ENCODE data around the gene ONECUT1. TPM values are rescaled to one million over a fixed set of nuclear protein-coding genes. Genes with fewer than 3 reads are reported as not detected.
"Not testable (repeated sequence)": the region's sequence is repeated elsewhere in the genome, so short reads cannot be mapped to it uniquely, and the experiment has no call there.

The ONECUT1 gene
- total RNA-seq: not detected
- long read RNA-seq: 0 reads

DNA sequence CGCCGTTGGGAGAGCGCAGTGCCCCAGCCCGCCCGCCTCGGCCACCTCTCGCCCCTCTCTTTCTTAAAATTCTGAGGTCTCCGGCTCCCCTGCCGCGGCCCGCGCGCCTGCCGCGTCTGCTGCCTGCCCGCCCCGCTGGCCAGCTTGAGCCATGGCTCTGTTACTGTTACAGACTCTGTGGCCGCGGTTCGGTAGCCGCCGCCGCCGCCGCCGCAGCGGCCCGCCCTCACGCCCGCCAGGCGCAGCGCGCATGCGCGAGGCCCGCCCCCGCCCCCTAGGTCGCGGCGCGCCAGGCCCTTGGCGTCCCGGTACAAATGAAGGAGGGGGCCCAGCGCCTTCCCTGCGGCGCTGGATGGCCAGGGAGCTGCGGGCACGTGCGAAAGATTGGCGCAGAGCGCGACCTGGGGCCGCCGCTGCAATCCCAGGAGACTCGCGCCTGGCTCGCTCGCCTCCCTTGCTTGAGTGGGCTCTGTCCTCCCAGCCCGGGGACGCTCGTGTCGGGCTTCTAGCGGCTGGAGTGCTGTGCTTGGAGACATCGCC, at the start of gene ONECUT1:
Gene ONECUT1 (minus strand): TSS at position 168 of the 540 bp plus-strand sequence. CDS start 452 bp downstream, outside the sequence.
- Histone ChIP-seq H3K27me3 (ENCODE audit: low read depth) (peaks cover 99% of the 10 kb centered on the region), H3K27ac (replicated peaks) (no peak within 1 kb of the TSS), H3K9me3 (replicated peaks) (no peaks in the 10 kb centered on the region), H3K4me3 (peak within 1 kb of the TSS; percentile 70), H3K4me1 (peaks cover 52% of the 10 kb centered on the region), H3K36me3 (no peaks in the 10 kb centered on the region)
- intact Hi-C loops (cut with micrococcal nuclease): no loop called here
- TF ChIP-seq, protein P1, sequence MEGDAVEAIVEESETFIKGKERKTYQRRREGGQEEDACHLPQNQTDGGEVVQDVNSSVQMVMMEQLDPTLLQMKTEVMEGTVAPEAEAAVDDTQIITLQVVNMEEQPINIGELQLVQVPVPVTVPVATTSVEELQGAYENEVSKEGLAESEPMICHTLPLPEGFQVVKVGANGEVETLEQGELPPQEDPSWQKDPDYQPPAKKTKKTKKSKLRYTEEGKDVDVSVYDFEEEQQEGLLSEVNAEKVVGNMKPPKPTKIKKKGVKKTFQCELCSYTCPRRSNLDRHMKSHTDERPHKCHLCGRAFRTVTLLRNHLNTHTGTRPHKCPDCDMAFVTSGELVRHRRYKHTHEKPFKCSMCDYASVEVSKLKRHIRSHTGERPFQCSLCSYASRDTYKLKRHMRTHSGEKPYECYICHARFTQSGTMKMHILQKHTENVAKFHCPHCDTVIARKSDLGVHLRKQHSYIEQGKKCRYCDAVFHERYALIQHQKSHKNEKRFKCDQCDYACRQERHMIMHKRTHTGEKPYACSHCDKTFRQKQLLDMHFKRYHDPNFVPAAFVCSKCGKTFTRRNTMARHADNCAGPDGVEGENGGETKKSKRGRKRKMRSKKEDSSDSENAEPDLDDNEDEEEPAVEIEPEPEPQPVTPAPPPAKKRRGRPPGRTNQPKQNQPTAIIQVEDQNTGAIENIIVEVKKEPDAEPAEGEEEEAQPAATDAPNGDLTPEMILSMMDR (IDR thresholded peaks at IDR 0.05; ENCODE audit: borderline replicate concordance): no peak
- DNase-seq: peak; percentile 42

DNA sequence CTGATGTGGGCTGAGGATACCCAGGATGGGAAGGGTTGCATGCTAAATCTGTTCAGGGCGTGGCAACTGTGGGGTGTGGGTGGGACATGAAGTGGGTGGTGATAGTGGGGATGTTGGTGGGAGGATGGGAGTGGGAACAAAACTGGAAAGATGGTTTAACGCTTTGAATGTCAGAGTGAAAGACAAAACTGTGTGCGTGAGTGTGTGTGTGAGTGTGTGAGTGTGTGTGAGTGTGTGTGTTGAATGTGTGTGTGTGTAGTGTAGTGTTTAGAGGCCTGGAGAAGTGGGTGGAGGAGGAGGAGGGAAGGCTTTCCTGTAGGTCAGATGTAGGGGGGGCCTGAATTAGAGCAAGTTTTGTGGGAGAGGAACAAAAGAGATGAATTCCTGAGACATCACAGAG, 44.2 kb upstream of the ONECUT1 start:
- Histone ChIP-seq H3K27me3 (ENCODE audit: low read depth) (peaks cover 19% of the 10 kb centered on the region), H3K36me3 (no peaks in the 10 kb centered on the region), H3K4me3 (no peak overlapping the region), H3K9me3 (replicated peaks) (peaks cover 9% of the 10 kb centered on the region), H3K27ac (replicated peaks) (no peak overlapping the region), H3K4me1 (no peaks in the 10 kb centered on the region)
- TF ChIP-seq, protein P1 (IDR thresholded peaks at IDR 0.05; ENCODE audit: borderline replicate concordance): no peak
- intact Hi-C loops (cut with micrococcal nuclease): no loop called here
- no peak for DNase-seq

DNA sequence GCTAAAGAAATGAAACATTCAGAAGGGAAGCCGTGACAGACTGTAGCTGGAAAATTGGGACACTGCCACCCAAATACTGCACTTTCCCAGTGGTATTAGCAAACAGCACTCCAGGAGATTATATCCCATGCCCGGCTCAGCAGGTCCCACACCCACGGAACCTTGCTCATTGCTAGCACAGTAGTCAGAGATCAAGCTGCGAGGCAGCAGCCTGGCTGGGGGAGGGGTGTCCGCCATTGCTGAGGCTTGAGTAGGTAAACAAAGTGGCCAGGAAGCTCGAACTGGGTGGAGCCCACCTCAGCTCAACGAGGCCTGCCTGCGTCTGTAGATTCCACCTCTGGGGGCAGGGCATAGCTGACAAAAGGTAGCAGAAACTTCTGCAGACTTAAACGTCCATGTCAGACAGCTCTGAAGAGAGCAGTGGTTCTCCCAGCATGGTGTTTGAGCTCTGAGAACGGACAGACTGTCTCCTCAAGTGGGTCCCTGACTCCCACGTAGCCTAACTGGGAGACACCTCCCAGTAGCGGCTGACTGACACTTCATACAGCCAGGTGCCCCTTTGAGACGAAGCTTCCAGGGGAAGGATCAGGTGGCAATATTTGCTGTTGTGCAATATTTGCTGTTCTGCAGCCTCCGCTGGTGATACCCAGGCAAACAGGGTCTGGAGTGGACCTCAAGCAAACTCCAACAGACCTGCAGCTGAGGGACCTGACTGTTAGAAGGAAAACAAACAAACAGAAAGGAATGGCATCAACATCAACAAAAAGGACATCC, 34.2 kb upstream of the ONECUT1 start:
- peaks cover 44% of the 10 kb centered on the region for H3K27me3 ChIP-seq (ENCODE audit: low read depth)
- DNase-seq; H3K4me3 ChIP-seq; intact Hi-C loops (cut with micrococcal nuclease); H3K4me1 ChIP-seq; H3K36me3 ChIP-seq; H3K27ac ChIP-seq (replicated peaks): not testable (repeated sequence)
- peaks cover 14% of the 10 kb centered on the region for H3K9me3 ChIP-seq (replicated peaks)

DNA sequence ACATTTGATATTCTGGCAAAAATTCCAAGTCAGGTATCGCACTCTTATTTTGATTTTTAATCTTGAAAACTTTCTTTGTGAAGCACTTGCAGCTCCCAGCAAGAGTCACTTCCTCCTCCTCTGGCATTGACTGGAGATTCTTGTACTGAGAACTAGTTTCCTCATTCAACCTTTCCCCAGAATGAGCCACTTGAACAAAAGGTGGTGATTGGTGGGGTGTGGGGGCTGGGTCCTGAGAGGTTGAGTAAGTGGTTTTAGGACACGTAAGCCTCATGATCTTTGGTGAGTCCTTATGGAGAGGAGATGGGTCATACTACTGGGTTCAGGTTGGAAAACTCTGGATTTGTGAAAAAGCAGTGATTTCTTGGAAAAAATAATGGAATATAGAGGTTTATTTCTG, 32.3 kb upstream of the ONECUT1 start:
- intact Hi-C loops (cut with micrococcal nuclease): no loop called here
- H3K9me3 ChIP-seq (replicated peaks): peaks cover 7% of the 10 kb centered on the region
- no peaks in the 10 kb centered on the region for H3K36me3 ChIP-seq
- TF ChIP-seq, protein P1 (IDR thresholded peaks at IDR 0.05; ENCODE audit: borderline replicate concordance): no peak
- H3K27ac ChIP-seq (replicated peaks): no peak overlapping the region
- H3K4me3 ChIP-seq: no peak overlapping the region
- DNase-seq: no peak
- H3K4me1 ChIP-seq: no peaks in the 10 kb centered on the region
- peaks cover 58% of the 10 kb centered on the region for H3K27me3 ChIP-seq (ENCODE audit: low read depth)

DNA sequence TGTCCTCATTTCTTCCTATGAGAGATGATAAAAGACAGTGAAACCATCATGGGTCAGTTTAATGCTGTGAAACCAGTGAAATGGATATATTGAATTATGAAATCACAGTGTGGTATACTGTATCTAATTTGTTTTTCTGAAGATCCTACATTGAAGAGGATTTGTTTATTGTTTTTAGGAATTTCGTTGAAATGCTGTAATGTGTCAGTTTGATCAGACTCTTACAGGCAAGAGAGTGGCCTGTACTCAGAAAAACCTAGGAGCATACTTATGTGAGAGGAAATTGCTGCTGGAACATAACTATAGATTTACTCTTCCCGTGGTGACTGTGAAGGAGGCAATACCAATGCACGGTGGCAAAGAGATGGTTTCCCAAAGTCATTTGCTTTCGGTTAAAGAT, 29.1 kb upstream of the ONECUT1 start:
- H3K9me3 ChIP-seq (replicated peaks): peaks cover 16% of the 10 kb centered on the region
- peaks cover 71% of the 10 kb centered on the region for H3K27me3 ChIP-seq (ENCODE audit: low read depth)
- no peak overlapping the region for H3K27ac ChIP-seq (replicated peaks)
- H3K36me3 ChIP-seq: no peaks in the 10 kb centered on the region
- H3K4me1 ChIP-seq: no peaks in the 10 kb centered on the region
- intact Hi-C loops (cut with micrococcal nuclease): no loop called here
- no peak overlapping the region for H3K4me3 ChIP-seq
- TF ChIP-seq, protein P1 (IDR thresholded peaks at IDR 0.05; ENCODE audit: borderline replicate concordance): no peak
- no peak for DNase-seq

DNA sequence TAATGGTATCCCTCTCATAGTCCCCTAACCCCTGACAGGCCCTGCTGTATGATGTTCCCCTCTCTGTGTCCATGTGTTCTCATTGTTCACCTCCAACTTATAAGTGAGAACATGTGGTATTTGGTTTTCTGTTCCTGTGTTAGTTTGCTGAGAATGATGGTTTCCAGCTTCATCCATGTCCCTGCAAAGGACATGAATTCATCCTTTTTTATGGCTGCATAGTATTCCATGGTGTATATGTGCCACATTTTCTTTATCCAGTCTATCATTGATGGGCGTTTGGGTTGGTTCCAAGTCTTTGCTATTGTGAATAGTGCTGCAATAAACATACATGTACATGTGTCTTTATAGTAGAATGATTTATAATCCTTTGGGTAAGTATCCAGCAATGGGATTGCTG, 25.8 kb upstream of the ONECUT1 start:
- DNase-seq: not testable (repeated sequence)

More for the DNA sequence above, 25.8 kb upstream of the ONECUT1 start:
- H3K27ac ChIP-seq (replicated peaks); intact Hi-C loops (cut with micrococcal nuclease); H3K36me3 ChIP-seq; H3K4me1 ChIP-seq; H3K4me3 ChIP-seq: not testable (repeated sequence)
- Histone ChIP-seq H3K27me3 (ENCODE audit: low read depth) (peaks cover 81% of the 10 kb centered on the region), H3K9me3 (replicated peaks) (peaks cover 16% of the 10 kb centered on the region)

All from left ventricle myocardium inferior (tissue), 1 donor.